NT2/D1 (cell line): Measurements from ENCODE around the gene CELF4.

Experiments used
- SUZ12 ChIP-seq: IDR thresholded peaks from 2 replicates; pipeline ENCODE4 v1.6.1; 2011; ENCODE audit not compliant: insufficient read length, insufficient read depth; ENCODE audit errors: extremely low read depth
- YY1 ChIP-seq: IDR thresholded peaks from 2 replicates; pipeline ENCODE4 v1.6.1; 2011; ENCODE audit not compliant: insufficient read length, insufficient read depth
- ZNF274 ChIP-seq: IDR thresholded peaks from 2 replicates; pipeline ENCODE4 v1.6.1; 2011; ENCODE audit warnings: mild to moderate bottlenecking, low read depth, low read length

DNA sequence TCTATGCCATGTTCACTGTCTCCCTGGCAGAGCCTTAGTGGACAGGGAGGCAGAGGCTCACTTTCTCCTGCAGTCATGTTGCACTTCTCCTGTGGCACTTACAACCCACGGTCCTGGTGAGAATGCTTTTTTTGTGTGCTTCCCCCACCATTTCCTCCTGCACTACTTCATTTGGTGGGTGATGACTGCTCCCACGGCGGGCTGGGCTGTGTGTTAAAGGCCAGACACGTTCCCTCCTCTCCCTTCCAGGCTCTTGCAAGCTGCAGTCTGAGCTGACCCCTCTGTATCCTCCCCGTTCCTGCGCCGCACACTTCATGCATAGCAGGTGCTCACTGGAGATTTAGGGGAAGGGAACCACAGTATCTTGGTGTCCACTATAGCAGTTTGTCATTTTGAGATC, 170.5 kb downstream of the CELF4 start:
- no peak for TF ChIP-seq YY1
- TF ChIP-seq ZNF274, result no peak
- TF ChIP-seq SUZ12, result no peak
